Right cardiac atrium (tissue), 5 donors: Measurements from ENCODE around the gene ASPDH. TPM values are rescaled to one million over a fixed set of nuclear protein-coding genes. Genes with fewer than 3 reads are reported as not detected.
"Not testable (repeated sequence)": the region's sequence is repeated elsewhere in the genome, so short reads cannot be mapped to it uniquely, and the experiment has no call there.

Experiments used
- ATAC-seq, 2 donors: fragments of 200-7000 bp; cut with Tn5 transposase; one replicate each; pipeline versions ENCODE4 v1.8.0 to v1.9.1; 2020; ENCODE audit warnings: moderate library complexity in 2 of 2, mild to moderate bottlenecking in 1 of 2
- DNase-seq, 3 donors: peaks; one replicate each; pipeline ENCODE4 v3.0.0-alpha.2; 2020
- H3K27ac ChIP-seq: one replicate; pipeline ENCODE4 v1.5.1; 2013; ENCODE audit warnings: mild to moderate bottlenecking, low read length, control low read depth, moderate library complexity
- H3K27me3 ChIP-seq: one replicate; pipeline ENCODE4 v1.6.1; 2013; ENCODE audit not compliant: control insufficient read depth, insufficient read depth
- H3K4me1 ChIP-seq: one replicate; pipeline ENCODE4 v1.6.1; 2013; ENCODE audit warnings: low read length; ENCODE audit not compliant: control insufficient read depth, insufficient read depth
- H3K4me3 ChIP-seq: one replicate; pipeline ENCODE4 v1.5.1; 2013; ENCODE audit warnings: low read length, control low read depth
- H3K9me3 ChIP-seq: one replicate; pipeline ENCODE4 v1.6.1; 2013; ENCODE audit warnings: low read length; ENCODE audit not compliant: control insufficient read depth
- WGBS: extraction: QIAGEN DNeasy Blood & Tissue Kit; methylation state at CpG from one replicate; pipeline ENCODE4 v1.1.7; 2013; 5-methylcytosine and 5-hydroxymethylcytosine counted together
- intact Hi-C, 4 donors: fragments of 100-400 bp; cut with DNase I; formaldehyde crosslinking; loops; one replicate each; pipeline versions ENCODE4 v1.11.0 to v1.14.0; 2022 to 2023
- polyA plus RNA-seq: library from polyadenylated mRNA; stranded (reverse); fragments of 200-250 nt; gene quantifications from one replicate; pipeline ENCODE4 v1.2.3, GENCODE V29; 2013
- total RNA-seq, 4 donors: library from RNA; stranded (reverse); fragmentation: NEBNext Ultra II Directional; extraction: Animal tissue kit (Norgen Biotek cat#: 25700); gene quantifications; one replicate each; pipeline ENCODE4 v1.2.1, GENCODE V29; 2021
- donor health status: healthy with polysubstance abuse.
- donor health status: DM: no; HTN: yes; CAD: no.
- donor health status: DM: no; HTN: no; CAD: no.
- donor health status: DM: no; HTN: yes; CAD: no; lungs with severe emphysema.
- donor health status: DM: yes; HTN: yes; CAD: no.

Gene ASPDH
- total and polyA plus RNA-seq, 5 donors, result not detected

- WGBS, result 61% methylated on average over 3 of the region's 3 CpGs
- not testable (repeated sequence) for H3K9me3 ChIP-seq, ATAC-seq
Observed at GRCh38 chr19:50473336-50473735, 40.4 kb downstream of the ASPDH start.

GRCh38 chr19:50468818-50469217, 44.9 kb downstream of the ASPDH start:
- intact Hi-C loops, result no loop called here
- DNase-seq, result no peak
- H3K27me3 ChIP-seq, result no peaks in the 10 kb centered on the region
- H3K4me1 ChIP-seq, result no peaks in the 10 kb centered on the region
- no peaks in the 10 kb centered on the region for H3K9me3 ChIP-seq
- 89% methylated on average over 6 of the region's 6 CpGs for WGBS
- H3K27ac ChIP-seq, result no peak overlapping the region
- ATAC-seq, result no peak
- no peak overlapping the region for H3K4me3 ChIP-seq

More at GRCh38 chr19:50473336-50473735, 40.4 kb downstream of the ASPDH start:
- H3K4me3 ChIP-seq, H3K4me1 ChIP-seq, intact Hi-C loops, H3K27ac ChIP-seq, DNase-seq, H3K27me3 ChIP-seq: not testable (repeated sequence)

GRCh38 chr19:50467566-50467965, 46.1 kb downstream of the ASPDH start:
- no peak overlapping the region for H3K27ac ChIP-seq
- no peaks in the 10 kb centered on the region for H3K9me3 ChIP-seq
- H3K4me3 ChIP-seq, result no peak overlapping the region
- no peaks in the 10 kb centered on the region for H3K27me3 ChIP-seq
- ATAC-seq (no peak), DNase-seq (peak in 1 of 3 donors; percentile 31)
- H3K4me1 ChIP-seq, result no peaks in the 10 kb centered on the region
- WGBS, result 77% methylated on average over 18 of the region's 18 CpGs
- intact Hi-C loops, result no loop called here

GRCh38 chr19:50466706-50467039, 47.0 kb downstream of the ASPDH start:
- no peaks in the 10 kb centered on the region for H3K27me3 ChIP-seq
- H3K9me3 ChIP-seq, result no peaks in the 10 kb centered on the region
- DNase-seq (peak in 1 of 3 donors; percentile 57), ATAC-seq (no peak)
- no peak overlapping the region for H3K27ac ChIP-seq
- intact Hi-C loops, result no loop called here
- 83% methylated on average over 11 of the region's 11 CpGs for WGBS
- no peak overlapping the region for H3K4me3 ChIP-seq
- H3K4me1 ChIP-seq, result no peaks in the 10 kb centered on the region

GRCh38 chr19:50465986-50466705, 47.6 kb downstream of the ASPDH start:
- H3K4me1 ChIP-seq, result no peaks in the 10 kb centered on the region
- intact Hi-C loops, result no loop called here
- DNase-seq, result peak in 1 of 3 donors; percentile 44
- H3K9me3 ChIP-seq, result no peaks in the 10 kb centered on the region
- WGBS, result 43% methylated on average over 29 of the region's 29 CpGs
- peak; percentile 34 for ATAC-seq
- no peaks in the 10 kb centered on the region for H3K27me3 ChIP-seq
- no peak overlapping the region for H3K4me3 ChIP-seq
- H3K27ac ChIP-seq, result no peak overlapping the region

GRCh38 chr19:50465000-50465399, 48.7 kb downstream of the ASPDH start:
- Histone ChIP-seq H3K27me3 (no peaks in the 10 kb centered on the region), H3K27ac (no peak overlapping the region), H3K4me1 (no peaks in the 10 kb centered on the region), H3K9me3 (no peaks in the 10 kb centered on the region), H3K4me3 (no peak overlapping the region)
- intact Hi-C loops, result loop anchor here in 3 of 4 donors (5.0 kb wide), 2 partner anchors 98 to 108 kb away; partner anchors contain the start of gene NAPSA (in 2 of the 3)
- 82% methylated on average over 13 of the region's 13 CpGs for WGBS
- ATAC-seq, result no peak
- no peak for DNase-seq

- WGBS, result 72% methylated on average over 19 of the region's 19 CpGs
- DNase-seq (peak in 1 of 3 donors; percentile 41), ATAC-seq (no peak)
- Histone ChIP-seq H3K27ac (no peak overlapping the region), H3K27me3 (no peaks in the 10 kb centered on the region), H3K9me3 (no peaks in the 10 kb centered on the region), H3K4me1 (no peaks in the 10 kb centered on the region), H3K4me3 (no peak overlapping the region)
- intact Hi-C loops, result loop anchor here in 3 of 4 donors (5.0 kb wide), 2 partner anchors 97 to 107 kb away; partner anchors contain the start of gene NAPSA (in 2 of the 3)
Observed at GRCh38 chr19:50464348-50464747, 49.4 kb downstream of the ASPDH start.

- no peak overlapping the region for H3K4me3 ChIP-seq
- no peaks in the 10 kb centered on the region for H3K27me3 ChIP-seq
- no peak for DNase-seq
- intact Hi-C loops, result loop anchor here in 3 of 4 donors (5.0 kb wide), 2 partner anchors 96 to 106 kb away; partner anchors contain the start of gene NAPSA (in 2 of the 3)
- no peaks in the 10 kb centered on the region for H3K9me3 ChIP-seq
- no peaks in the 10 kb centered on the region for H3K4me1 ChIP-seq
- WGBS, result 78% methylated on average over 7 of the region's 7 CpGs
- no peak for ATAC-seq
- no peak overlapping the region for H3K27ac ChIP-seq
Observed at GRCh38 chr19:50462970-50463369, 50.7 kb downstream of the ASPDH start.

Other genes with a start within 250 kb of the ASPDH start
- 1 to 10 TPM; 3.0 to 6.1 (median 4.9) TPM for gene KCNC3, start 184.5 kb downstream of the ASPDH start, total RNA-seq
- 3.3 TPM for gene KCNC3, start 184.5 kb downstream of the ASPDH start, polyA plus RNA-seq
- under 1 TPM in 3 of 4 donors, not detected in 1; 0.43 to 0.84 (median 0.56) TPM for gene NAPSA, start 148.3 kb downstream of the ASPDH start, total RNA-seq
- gene NAPSA, start 148.3 kb downstream of the ASPDH start, polyA plus RNA-seq, result 0.72 TPM
- 10 to 100 TPM; 68.3 to 74.5 (median 70.2) TPM for gene NR1H2, start 137.5 kb downstream of the ASPDH start, total RNA-seq
- 80.9 TPM for gene NR1H2, start 137.5 kb downstream of the ASPDH start, polyA plus RNA-seq
- gene POLD1, start 129.6 kb downstream of the ASPDH start, total RNA-seq, result 10 to 100 TPM in 3 of 4 donors, 1 to 10 TPM in 1; 9.0 to 12.5 (median 11.6) TPM
- gene POLD1, start 129.6 kb downstream of the ASPDH start, polyA plus RNA-seq, result 8.7 TPM
- under 1 TPM in 2 of 4 donors, not detected in 2; 0.14 to 0.29 TPM for gene SPIB, start 95.0 kb downstream of the ASPDH start, total RNA-seq
- gene SPIB, start 95.0 kb downstream of the ASPDH start, polyA plus RNA-seq, result 0.02 TPM
- not detected for gene MYBPC2, start 81.0 kb downstream of the ASPDH start, total RNA-seq
- not detected for gene MYBPC2, start 81.0 kb downstream of the ASPDH start, polyA plus RNA-seq
- gene EMC10, start 37.4 kb downstream of the ASPDH start, total RNA-seq, result 100 to 1,000 TPM in 3 of 4 donors, 10 to 100 TPM in 1; 98.5 to 118 (median 104) TPM
- gene EMC10, start 37.4 kb downstream of the ASPDH start, polyA plus RNA-seq, result 134 TPM
- 1 to 10 TPM in 3 of 4 donors, under 1 TPM in 1; 0.86 to 2.3 (median 1.9) TPM for gene GARIN5A, start 37.1 kb downstream of the ASPDH start, total RNA-seq
- gene GARIN5A, start 37.1 kb downstream of the ASPDH start, polyA plus RNA-seq, result 3.0 TPM
- gene JOSD2, start 2.7 kb downstream of the ASPDH start, total RNA-seq, result 10 to 100 TPM; 24.2 to 40.5 (median 39.5) TPM
- gene JOSD2, start 2.7 kb downstream of the ASPDH start, polyA plus RNA-seq, result 55.2 TPM
- 1 to 10 TPM; 1.2 to 3.2 (median 2.0) TPM for gene LRRC4B, start 54.5 kb upstream of the ASPDH start, total RNA-seq
- gene LRRC4B, start 54.5 kb upstream of the ASPDH start, polyA plus RNA-seq, result 1.6 TPM
- 1 to 10 TPM in 1 of 4 donors, under 1 TPM in 3; 0.43 to 1.0 (median 0.67) TPM for gene SYT3, start 126.0 kb upstream of the ASPDH start, total RNA-seq
- 0.25 TPM for gene SYT3, start 126.0 kb upstream of the ASPDH start, polyA plus RNA-seq
- gene C19orf81, start 135.5 kb upstream of the ASPDH start, total RNA-seq, result 1 to 10 TPM in 2 of 4 donors, not detected in 2; 1.5 TPM
- 0.52 TPM for gene C19orf81, start 135.5 kb upstream of the ASPDH start, polyA plus RNA-seq
- gene SHANK1, start 205.9 kb upstream of the ASPDH start, total RNA-seq, result 1 to 10 TPM in 1 of 4 donors, under 1 TPM in 3; 0.09 to 1.2 (median 0.44) TPM
- 1.9 TPM for gene SHANK1, start 205.9 kb upstream of the ASPDH start, polyA plus RNA-seq
- gene CLEC11A, start 209.5 kb upstream of the ASPDH start, total RNA-seq, result 10 to 100 TPM in 2 of 4 donors, 1 to 10 TPM in 2; 8.2 to 10.2 (median 10.0) TPM
- gene CLEC11A, start 209.5 kb upstream of the ASPDH start, polyA plus RNA-seq, result 5.5 TPM